ENCODE results near the gene RPS4Y1.

RPS4Y1 gene

DNA sequence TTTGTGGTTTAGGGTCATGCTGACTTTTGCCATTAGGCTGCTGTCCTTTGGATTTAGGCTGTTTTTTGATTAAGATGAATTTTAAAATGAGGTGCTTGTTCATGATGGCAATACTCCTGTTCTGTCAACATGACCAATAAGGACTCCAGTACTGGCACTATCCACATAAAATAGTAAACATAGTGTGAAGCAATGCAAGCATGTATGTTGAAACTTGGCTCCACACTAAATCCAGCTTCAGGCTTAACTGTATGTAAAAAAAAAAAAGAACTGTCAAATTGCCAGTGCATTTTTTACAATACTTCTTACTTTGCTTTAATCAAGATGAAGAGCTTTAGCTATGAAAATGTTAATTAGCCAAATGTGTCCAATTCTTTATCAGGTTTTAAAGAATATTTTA lies 6.2 kb upstream of the RPS4Y1 start:
- no peak for DNase-seq (ENCODE audit: low spot score)
- no peak overlapping the region for H3K27ac ChIP-seq
- no peak for TF ChIP-seq CTCF (conservative IDR thresholded peaks at IDR 0.05; ENCODE audit: low read depth)
- ChIA-PET CTCF (no interaction called here), POLR2A (ENCODE audit: low non-redundant PET) (no interaction called here)

DNA sequence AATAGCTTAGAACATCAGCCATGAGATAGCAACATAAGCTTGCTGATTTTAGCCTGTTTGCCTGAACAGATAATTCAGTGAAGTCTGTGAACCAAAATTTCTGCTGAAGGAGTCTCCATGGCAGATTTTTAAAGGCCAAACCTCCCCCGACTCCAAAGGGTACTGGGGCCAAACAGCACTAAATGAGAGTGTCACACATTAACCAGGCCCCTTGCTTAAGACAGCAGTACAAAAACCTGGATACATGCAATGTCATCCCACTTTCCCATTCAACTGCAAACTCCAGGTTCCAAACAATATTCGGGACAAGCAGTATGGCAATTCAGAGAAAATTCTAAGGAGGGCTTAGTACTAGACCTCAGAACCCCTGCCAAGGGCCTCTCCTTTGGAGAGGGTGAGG lies 4.3 kb upstream of the RPS4Y1 start:
- H3K27ac ChIP-seq = no peak overlapping the region
- no peak for DNase-seq (ENCODE audit: low spot score)
- ChIA-PET CTCF (no interaction called here), POLR2A (ENCODE audit: low non-redundant PET) (no interaction called here)
- TF ChIP-seq CTCF (conservative IDR thresholded peaks at IDR 0.05; ENCODE audit: low read depth) = no peak

DNA sequence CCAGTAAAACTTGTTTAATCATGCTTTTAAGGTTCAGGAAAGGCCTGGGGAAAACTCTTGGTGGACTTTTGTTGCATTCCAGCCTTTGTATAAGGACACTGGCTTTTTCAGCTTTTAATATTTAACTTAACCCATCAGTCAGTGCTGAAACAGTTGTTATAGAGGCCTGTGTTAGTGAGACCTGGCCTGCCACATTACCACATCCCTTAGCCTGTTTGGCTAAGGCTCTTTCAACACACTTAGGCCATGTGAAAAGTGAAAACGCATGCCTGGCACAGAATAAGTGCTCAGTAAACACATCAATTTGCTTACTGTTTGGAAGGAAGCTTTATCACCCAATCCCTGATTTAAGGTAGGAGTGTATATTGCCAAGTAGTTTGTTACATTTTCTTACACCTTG lies 3.5 kb upstream of the RPS4Y1 start:
- no peak for TF ChIP-seq CTCF (conservative IDR thresholded peaks at IDR 0.05; ENCODE audit: low read depth)
- H3K27ac ChIP-seq = no peak overlapping the region
- DNase-seq (ENCODE audit: low spot score) = no peak
- POLR2A ChIA-PET (ENCODE audit: low non-redundant PET) = no interaction called here
- CTCF ChIA-PET = no interaction called here

GRCh38 chrY:2846791-2847190 lies 5.4 kb downstream of the RPS4Y1 start:
- ChIA-PET POLR2A (ENCODE audit: low non-redundant PET) (no interaction called here), CTCF (no interaction called here)
- H3K27ac ChIP-seq = no peak overlapping the region
- TF ChIP-seq CTCF (conservative IDR thresholded peaks at IDR 0.05; ENCODE audit: low read depth) = no peak
- DNase-seq (ENCODE audit: low spot score) = no peak

GRCh38 chrY:2848384-2848783 lies 7.0 kb downstream of the RPS4Y1 start:
- ChIA-PET CTCF (no interaction called here), POLR2A (ENCODE audit: low non-redundant PET) (no interaction called here)
- H3K27ac ChIP-seq = no peak overlapping the region
- TF ChIP-seq CTCF (conservative IDR thresholded peaks at IDR 0.05; ENCODE audit: low read depth) = no peak
- no peak for DNase-seq (ENCODE audit: low spot score)

- H3K27ac ChIP-seq = no peak overlapping the region
- ChIA-PET CTCF (no interaction called here), POLR2A (ENCODE audit: low non-redundant PET) (no interaction called here)
- DNase-seq (ENCODE audit: low spot score) = no peak
- no peak for TF ChIP-seq CTCF (conservative IDR thresholded peaks at IDR 0.05; ENCODE audit: low read depth)
These were observed 8.0 kb downstream of the RPS4Y1 start for GRCh38 chrY:2849368-2849767.

GRCh38 chrY:2854145-2854774 lies 12.9 kb downstream of the RPS4Y1 start:
- CTCF ChIA-PET = no interaction called here
- DNase-seq (ENCODE audit: low spot score) = no peak
- POLR2A ChIA-PET (ENCODE audit: low non-redundant PET) = no interaction called here
- no peak for TF ChIP-seq CTCF (conservative IDR thresholded peaks at IDR 0.05; ENCODE audit: low read depth)
- H3K27ac ChIP-seq = no peak overlapping the region

Data from RWPE1 (cell line).